ENCODE results near the gene RBM38. TPM values are rescaled to one million over a fixed set of nuclear protein-coding genes. Genes with fewer than 3 reads are reported as not detected.

RBM38 gene
- total and polyA plus RNA-seq, 5 donors, result 82.6 to 182 (median 95.7) TPM

GRCh38 chr20:57351042-57351783 is 40.0 kb upstream of the RBM38 start, which contains the start of gene RAE1:
TSS of gene RAE1 (plus strand) at chr20:57351255. CDS start at chr20:57354039, 2,784 bp downstream.
- intact Hi-C loops (cut with DNase I), result no loop called here
- Histone ChIP-seq H3K4me3 (ENCODE audit: low read length) (peak within 1 kb of the TSS; percentile 83), H3K27me3 (ENCODE audit: control insufficient read depth, insufficient read depth) (no peaks in the 10 kb centered on the region), H3K9me3 (ENCODE audit: control insufficient read depth, low read length) (no peaks in the 10 kb centered on the region), H3K27ac (ENCODE audit: low read length) (peak within 1 kb of the TSS; percentile 91), H3K4me1 (ENCODE audit: control insufficient read depth, insufficient read depth, low read length) (peaks cover 3% of the 10 kb centered on the region)
- WGBS, result under 1% methylated on average over 64 of the region's 64 CpGs
- DNase-seq, result peak; percentile 93 to 95 (median 95)
- ATAC-seq, result peak; percentile 91 to 92

- no peaks in the 10 kb centered on the region for H3K9me3 ChIP-seq (ENCODE audit: control insufficient read depth, low read length)
- DNase-seq (no peak), ATAC-seq (no peak)
- H3K4me1 ChIP-seq (ENCODE audit: control insufficient read depth, insufficient read depth, low read length), result peaks cover 3% of the 10 kb centered on the region
- no peak overlapping the region for H3K27ac ChIP-seq (ENCODE audit: low read length)
- no peaks in the 10 kb centered on the region for H3K27me3 ChIP-seq (ENCODE audit: control insufficient read depth, insufficient read depth)
- H3K4me3 ChIP-seq (ENCODE audit: low read length), result no peak overlapping the region
- intact Hi-C loops (cut with DNase I), result no loop called here
- WGBS, result 79% methylated on average over 6 of the region's 6 CpGs
These were observed 38.9 kb upstream of the RBM38 start for GRCh38 chr20:57352305-57352704.

- Histone ChIP-seq H3K27me3 (ENCODE audit: control insufficient read depth, insufficient read depth) (no peaks in the 10 kb centered on the region), H3K4me1 (ENCODE audit: control insufficient read depth, insufficient read depth, low read length) (peaks cover 3% of the 10 kb centered on the region), H3K9me3 (ENCODE audit: control insufficient read depth, low read length) (no peaks in the 10 kb centered on the region), H3K4me3 (ENCODE audit: low read length) (no peak overlapping the region), H3K27ac (ENCODE audit: low read length) (no peak overlapping the region)
- ATAC-seq (no peak), DNase-seq (no peak)
- intact Hi-C loops (cut with DNase I), result no loop called here
- 93% methylated on average over 9 of the region's 9 CpGs for WGBS
These were observed 37.8 kb upstream of the RBM38 start for GRCh38 chr20:57353351-57353750.

- intact Hi-C loops (cut with DNase I), result no loop called here
- 91% methylated on average over 6 of the region's 6 CpGs for WGBS
- Histone ChIP-seq H3K27ac (ENCODE audit: low read length) (no peak overlapping the region), H3K4me3 (ENCODE audit: low read length) (no peak overlapping the region), H3K4me1 (ENCODE audit: control insufficient read depth, insufficient read depth, low read length) (no peaks in the 10 kb centered on the region), H3K9me3 (ENCODE audit: control insufficient read depth, low read length) (no peaks in the 10 kb centered on the region), H3K27me3 (ENCODE audit: control insufficient read depth, insufficient read depth) (no peaks in the 10 kb centered on the region)
- DNase-seq (no peak), ATAC-seq (no peak)
These were observed 29.7 kb upstream of the RBM38 start for GRCh38 chr20:57361517-57361916.

- no peak overlapping the region for H3K4me3 ChIP-seq (ENCODE audit: low read length)
- H3K9me3 ChIP-seq (ENCODE audit: control insufficient read depth, low read length), result no peaks in the 10 kb centered on the region
- H3K4me1 ChIP-seq (ENCODE audit: control insufficient read depth, insufficient read depth, low read length), result no peaks in the 10 kb centered on the region
- no peak overlapping the region for H3K27ac ChIP-seq (ENCODE audit: low read length)
- DNase-seq (no peak), ATAC-seq (no peak)
- no peaks in the 10 kb centered on the region for H3K27me3 ChIP-seq (ENCODE audit: control insufficient read depth, insufficient read depth)
- intact Hi-C loops (cut with DNase I), result no loop called here
These were observed 26.7 kb upstream of the RBM38 start for GRCh38 chr20:57364451-57364850.

GRCh38 chr20:57369596-57369995 is 21.6 kb upstream of the RBM38 start:
- Histone ChIP-seq H3K4me3 (ENCODE audit: low read length) (no peak overlapping the region), H3K27ac (ENCODE audit: low read length) (no peak overlapping the region), H3K9me3 (ENCODE audit: control insufficient read depth, low read length) (no peaks in the 10 kb centered on the region), H3K4me1 (ENCODE audit: control insufficient read depth, insufficient read depth, low read length) (no peaks in the 10 kb centered on the region), H3K27me3 (ENCODE audit: control insufficient read depth, insufficient read depth) (no peaks in the 10 kb centered on the region)
- intact Hi-C loops (cut with DNase I), result no loop called here
- 76% methylated on average over 3 of the region's 3 CpGs for WGBS
- DNase-seq, result no peak
- no peak for ATAC-seq

- DNase-seq (no peak), ATAC-seq (no peak)
- 92% methylated on average over 9 of the region's 9 CpGs for WGBS
- H3K9me3 ChIP-seq (ENCODE audit: control insufficient read depth, low read length), result no peaks in the 10 kb centered on the region
- no peaks in the 10 kb centered on the region for H3K27me3 ChIP-seq (ENCODE audit: control insufficient read depth, insufficient read depth)
- H3K27ac ChIP-seq (ENCODE audit: low read length), result no peak overlapping the region
- intact Hi-C loops (cut with DNase I), result loop anchor here in 1 of 4 donors (10.0 kb wide), 1 partner anchor 224 kb away; no protein-coding TSS in a partner anchor
- no peaks in the 10 kb centered on the region for H3K4me1 ChIP-seq (ENCODE audit: control insufficient read depth, insufficient read depth, low read length)
- no peak overlapping the region for H3K4me3 ChIP-seq (ENCODE audit: low read length)
These were observed 20.9 kb upstream of the RBM38 start for GRCh38 chr20:57370316-57370715.

GRCh38 chr20:57371363-57371762 is 19.8 kb upstream of the RBM38 start:
- Histone ChIP-seq H3K4me3 (ENCODE audit: low read length) (no peak overlapping the region), H3K27me3 (ENCODE audit: control insufficient read depth, insufficient read depth) (no peaks in the 10 kb centered on the region), H3K27ac (ENCODE audit: low read length) (no peak overlapping the region), H3K4me1 (ENCODE audit: control insufficient read depth, insufficient read depth, low read length) (no peaks in the 10 kb centered on the region), H3K9me3 (ENCODE audit: control insufficient read depth, low read length) (no peaks in the 10 kb centered on the region)
- intact Hi-C loops (cut with DNase I), result loop anchor here in 1 of 4 donors (10.0 kb wide), 1 partner anchor 223 kb away; no protein-coding TSS in a partner anchor
- DNase-seq (no peak), ATAC-seq (no peak)
- 90% methylated on average over 4 of the region's 4 CpGs for WGBS

GRCh38 chr20:57372157-57372556 is 19.0 kb upstream of the RBM38 start:
- Histone ChIP-seq H3K27me3 (ENCODE audit: control insufficient read depth, insufficient read depth) (no peaks in the 10 kb centered on the region), H3K27ac (ENCODE audit: low read length) (no peak overlapping the region), H3K4me3 (ENCODE audit: low read length) (no peak overlapping the region), H3K4me1 (ENCODE audit: control insufficient read depth, insufficient read depth, low read length) (no peaks in the 10 kb centered on the region), H3K9me3 (ENCODE audit: control insufficient read depth, low read length) (no peaks in the 10 kb centered on the region)
- 67% methylated on average over 9 of the region's 9 CpGs for WGBS
- intact Hi-C loops (cut with DNase I), result loop anchor here in 1 of 4 donors (10.0 kb wide), 1 partner anchor 223 kb away; no protein-coding TSS in a partner anchor
- ATAC-seq (no peak), DNase-seq (peak in 1 of 3 donors; percentile 47)

- 85% methylated on average over 25 of the region's 25 CpGs for WGBS
- Histone ChIP-seq H3K27me3 (ENCODE audit: control insufficient read depth, insufficient read depth) (no peaks in the 10 kb centered on the region), H3K27ac (ENCODE audit: low read length) (no peak overlapping the region), H3K9me3 (ENCODE audit: control insufficient read depth, low read length) (no peaks in the 10 kb centered on the region), H3K4me3 (ENCODE audit: low read length) (no peak overlapping the region), H3K4me1 (ENCODE audit: control insufficient read depth, insufficient read depth, low read length) (no peaks in the 10 kb centered on the region)
- intact Hi-C loops (cut with DNase I), result loop anchor here in 1 of 4 donors (10.0 kb wide), 1 partner anchor 222 kb away; no protein-coding TSS in a partner anchor
- DNase-seq (peak in 1 of 3 donors; percentile 50), ATAC-seq (no peak)
These were observed 18.4 kb upstream of the RBM38 start for GRCh38 chr20:57372581-57373350.

- H3K4me3 ChIP-seq (ENCODE audit: low read length), result no peak overlapping the region
- H3K27me3 ChIP-seq (ENCODE audit: control insufficient read depth, insufficient read depth), result no peaks in the 10 kb centered on the region
- no peaks in the 10 kb centered on the region for H3K4me1 ChIP-seq (ENCODE audit: control insufficient read depth, insufficient read depth, low read length)
- peak overlapping the region; percentile 53 for H3K27ac ChIP-seq (ENCODE audit: low read length)
- WGBS, result 66% methylated on average over 12 of the region's 12 CpGs
- H3K9me3 ChIP-seq (ENCODE audit: control insufficient read depth, low read length), result no peaks in the 10 kb centered on the region
- ATAC-seq (peak in 1 of 2 donors; percentile 39), DNase-seq (no peak)
- intact Hi-C loops (cut with DNase I), result loop anchor here in 1 of 4 donors (10.0 kb wide), 1 partner anchor 220 kb away; no protein-coding TSS in a partner anchor
These were observed 16.8 kb upstream of the RBM38 start for GRCh38 chr20:57374343-57374930.

Measured in right cardiac atrium (tissue), 5 donors.